Rectal smooth muscle tissue (tissue), 1 donor: Measurements from ENCODE around the gene HIPK2.
"Not testable (repeated sequence)": the region's sequence is repeated elsewhere in the genome, so short reads cannot be mapped to it uniquely, and the experiment has no call there.

Source experiments
- H3K27ac ChIP-seq: one replicate; pipeline ENCODE4 v1.7.0; 2013; ENCODE audit warnings: low read depth, low read length, inconsistent platforms
- H3K27me3 ChIP-seq: one replicate; pipeline ENCODE4 v1.7.0; 2013; ENCODE audit warnings: low read length; ENCODE audit not compliant: control insufficient read depth, insufficient read depth
- H3K36me3 ChIP-seq: one replicate; pipeline ENCODE4 v1.7.0; 2013; ENCODE audit warnings: low read length; ENCODE audit not compliant: control insufficient read depth, insufficient read depth
- H3K4me1 ChIP-seq: one replicate; pipeline ENCODE4 v1.7.0; 2013; ENCODE audit warnings: low read length; ENCODE audit not compliant: control insufficient read depth, insufficient read depth
- H3K4me3 ChIP-seq: one replicate; pipeline ENCODE4 v1.7.0; 2013; ENCODE audit warnings: low read length
- H3K9ac ChIP-seq: one replicate; pipeline ENCODE4 v1.7.0; 2013; ENCODE audit warnings: low read length

Gene HIPK2

GRCh38 chr7:139567647-139568345 lies 210.0 kb downstream of the HIPK2 start:
- H3K27ac ChIP-seq: no peak overlapping the region
- no peaks in the 10 kb centered on the region for H3K27me3 ChIP-seq
- no peak overlapping the region for H3K9ac ChIP-seq
- H3K4me1 ChIP-seq: no peaks in the 10 kb centered on the region
- H3K4me3 ChIP-seq: no peak overlapping the region
- H3K36me3 ChIP-seq: peaks cover 5% of the 10 kb centered on the region

- H3K9ac ChIP-seq: no peak overlapping the region
- no peaks in the 10 kb centered on the region for H3K4me1 ChIP-seq
- no peak overlapping the region for H3K27ac ChIP-seq
- no peak overlapping the region for H3K4me3 ChIP-seq
- no peaks in the 10 kb centered on the region for H3K27me3 ChIP-seq
- H3K36me3 ChIP-seq: peaks cover 3% of the 10 kb centered on the region
These were observed 210.8 kb downstream of the HIPK2 start for GRCh38 chr7:139566736-139567646.

GRCh38 chr7:139566075-139566474 lies 211.7 kb downstream of the HIPK2 start:
- Histone ChIP-seq H3K36me3 (peaks cover 3% of the 10 kb centered on the region), H3K27me3 (no peaks in the 10 kb centered on the region), H3K9ac (no peak overlapping the region), H3K4me1 (no peaks in the 10 kb centered on the region), H3K4me3 (no peak overlapping the region), H3K27ac (no peak overlapping the region)

GRCh38 chr7:139563856-139564255 lies 213.9 kb downstream of the HIPK2 start:
- no peak overlapping the region for H3K9ac ChIP-seq
- no peaks in the 10 kb centered on the region for H3K4me1 ChIP-seq
- H3K27me3 ChIP-seq: no peaks in the 10 kb centered on the region
- no peak overlapping the region for H3K27ac ChIP-seq
- H3K4me3 ChIP-seq: no peak overlapping the region
- H3K36me3 ChIP-seq: peaks cover 3% of the 10 kb centered on the region

GRCh38 chr7:139562961-139563565 lies 214.7 kb downstream of the HIPK2 start:
- no peak overlapping the region for H3K9ac ChIP-seq
- H3K36me3 ChIP-seq: no peaks in the 10 kb centered on the region
- no peak overlapping the region for H3K27ac ChIP-seq
- H3K27me3 ChIP-seq: no peaks in the 10 kb centered on the region
- no peak overlapping the region for H3K4me3 ChIP-seq
- no peaks in the 10 kb centered on the region for H3K4me1 ChIP-seq

GRCh38 chr7:139562491-139562890 lies 215.3 kb downstream of the HIPK2 start:
- Histone ChIP-seq H3K27ac (no peak overlapping the region), H3K36me3 (no peaks in the 10 kb centered on the region), H3K4me3 (no peak overlapping the region), H3K4me1 (no peaks in the 10 kb centered on the region), H3K9ac (no peak overlapping the region), H3K27me3 (no peaks in the 10 kb centered on the region)

- H3K27me3 ChIP-seq: no peaks in the 10 kb centered on the region
- H3K27ac ChIP-seq: no peak overlapping the region
- H3K4me1 ChIP-seq: no peaks in the 10 kb centered on the region
- H3K36me3 ChIP-seq: no peaks in the 10 kb centered on the region
- no peak overlapping the region for H3K9ac ChIP-seq
- H3K4me3 ChIP-seq: no peak overlapping the region
These were observed 217.1 kb downstream of the HIPK2 start for GRCh38 chr7:139560678-139561077.

- Histone ChIP-seq H3K9ac (no peak overlapping the region), H3K27me3 (no peaks in the 10 kb centered on the region), H3K4me3 (no peak overlapping the region), H3K36me3 (no peaks in the 10 kb centered on the region), H3K27ac (no peak overlapping the region), H3K4me1 (no peaks in the 10 kb centered on the region)
These were observed 217.6 kb downstream of the HIPK2 start for GRCh38 chr7:139560199-139560598.

- Histone ChIP-seq H3K27me3 (no peaks in the 10 kb centered on the region), H3K4me1 (no peaks in the 10 kb centered on the region), H3K4me3 (no peak overlapping the region), H3K9ac (no peak overlapping the region), H3K27ac (no peak overlapping the region), H3K36me3 (no peaks in the 10 kb centered on the region)
These were observed 218.3 kb downstream of the HIPK2 start for GRCh38 chr7:139559364-139560105.

GRCh38 chr7:139557857-139558581 lies 219.8 kb downstream of the HIPK2 start:
- Histone ChIP-seq H3K4me1 (no peaks in the 10 kb centered on the region), H3K27me3 (no peaks in the 10 kb centered on the region), H3K36me3 (no peaks in the 10 kb centered on the region), H3K9ac (no peak overlapping the region), H3K27ac (no peak overlapping the region), H3K4me3 (no peak overlapping the region)

- not testable (repeated sequence) for H3K27me3 ChIP-seq, H3K9ac ChIP-seq, H3K27ac ChIP-seq, H3K4me1 ChIP-seq, H3K36me3 ChIP-seq, H3K4me3 ChIP-seq
These were observed 223.7 kb downstream of the HIPK2 start for GRCh38 chr7:139553991-139554700.
